ENCODE results near the gene ZNF26.
A peak's percentile ranks its signal among the peaks of the same experiment; 100 is the strongest.
"Not testable (repeated sequence)": the region's sequence is repeated elsewhere in the genome, so short reads cannot be mapped to it uniquely, and the experiment has no call there.

The ZNF26 gene, protein sequence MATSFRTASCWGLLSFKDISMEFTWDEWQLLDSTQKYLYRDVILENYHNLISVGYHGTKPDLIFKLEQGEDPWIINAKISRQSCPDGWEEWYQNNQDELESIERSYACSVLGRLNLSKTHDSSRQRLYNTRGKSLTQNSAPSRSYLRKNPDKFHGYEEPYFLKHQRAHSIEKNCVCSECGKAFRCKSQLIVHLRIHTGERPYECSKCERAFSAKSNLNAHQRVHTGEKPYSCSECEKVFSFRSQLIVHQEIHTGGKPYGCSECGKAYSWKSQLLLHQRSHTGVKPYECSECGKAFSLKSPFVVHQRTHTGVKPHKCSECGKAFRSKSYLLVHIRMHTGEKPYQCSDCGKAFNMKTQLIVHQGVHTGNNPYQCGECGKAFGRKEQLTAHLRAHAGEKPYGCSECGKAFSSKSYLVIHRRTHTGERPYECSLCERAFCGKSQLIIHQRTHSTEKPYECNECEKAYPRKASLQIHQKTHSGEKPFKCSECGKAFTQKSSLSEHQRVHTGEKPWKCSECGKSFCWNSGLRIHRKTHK

DNA sequence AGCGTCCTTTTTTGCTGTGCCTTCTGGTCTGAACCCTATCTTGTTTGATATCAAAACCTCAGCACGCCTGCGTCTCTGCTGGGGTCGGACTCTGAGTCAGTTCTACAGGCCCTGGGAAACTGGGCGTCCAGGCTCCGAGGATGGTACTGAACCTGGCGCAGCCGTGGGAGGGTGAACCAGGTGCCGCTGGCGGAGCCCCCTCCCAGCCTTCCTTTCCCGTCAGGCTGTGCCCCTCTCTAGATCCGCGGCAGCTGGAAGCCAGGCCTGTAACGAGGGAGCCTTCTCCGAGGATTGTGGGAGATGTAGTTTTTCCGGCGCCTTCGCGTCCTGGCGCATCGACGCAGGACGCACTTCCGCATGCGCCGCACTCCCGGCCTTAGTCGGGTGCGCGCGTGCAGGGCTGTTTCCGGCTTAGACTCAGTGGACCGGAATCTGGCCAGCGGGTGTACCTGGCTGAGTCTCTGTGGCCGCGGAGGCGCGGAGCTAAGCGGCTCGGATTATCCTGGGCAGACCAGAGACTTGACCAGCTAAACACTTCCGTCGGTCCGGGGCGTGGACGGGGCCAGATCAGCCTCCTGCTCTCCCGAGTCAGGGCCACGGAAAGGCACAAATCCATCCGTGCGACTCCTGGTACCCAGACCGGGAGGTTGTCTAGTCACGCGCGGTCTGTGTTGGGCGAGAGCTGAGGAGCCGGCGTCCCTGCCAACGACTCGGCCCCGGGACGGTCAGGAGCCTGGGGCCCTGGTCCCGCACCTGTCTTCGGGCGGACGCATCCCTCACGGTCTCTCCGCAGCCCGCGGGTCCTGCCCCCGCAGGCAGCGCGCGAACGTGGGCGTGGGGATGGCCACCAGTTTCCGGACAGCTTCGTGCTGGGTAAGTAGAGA, at the start of gene ZNF26:
TSS of gene ZNF26 (plus strand) at position 367 of the 884 bp plus-strand sequence. CDS start at position 841, 474 bp downstream.
- DNase-seq (ENCODE audit: low spot score), result peak; percentile 95

DNA sequence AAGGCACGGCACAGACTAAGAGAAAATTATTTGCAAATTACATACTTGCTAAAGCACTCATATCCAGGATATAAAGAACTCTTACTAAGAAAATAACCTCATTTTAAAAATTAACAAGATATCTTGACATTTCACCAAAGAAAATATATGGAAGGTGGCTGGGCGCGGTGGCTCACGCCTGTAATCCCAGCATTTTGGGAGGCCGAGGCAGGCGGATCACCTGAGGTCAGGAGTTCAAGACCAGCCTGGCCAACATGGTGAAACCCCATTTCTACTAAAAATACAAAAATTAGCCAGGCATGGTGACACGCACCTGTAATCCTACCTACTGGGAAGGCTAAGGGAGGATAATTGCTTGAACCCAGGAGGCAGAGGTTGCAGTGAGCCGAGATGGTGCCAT, 49.2 kb upstream of the ZNF26 start:
- not testable (repeated sequence) for DNase-seq (ENCODE audit: low spot score)

DNA sequence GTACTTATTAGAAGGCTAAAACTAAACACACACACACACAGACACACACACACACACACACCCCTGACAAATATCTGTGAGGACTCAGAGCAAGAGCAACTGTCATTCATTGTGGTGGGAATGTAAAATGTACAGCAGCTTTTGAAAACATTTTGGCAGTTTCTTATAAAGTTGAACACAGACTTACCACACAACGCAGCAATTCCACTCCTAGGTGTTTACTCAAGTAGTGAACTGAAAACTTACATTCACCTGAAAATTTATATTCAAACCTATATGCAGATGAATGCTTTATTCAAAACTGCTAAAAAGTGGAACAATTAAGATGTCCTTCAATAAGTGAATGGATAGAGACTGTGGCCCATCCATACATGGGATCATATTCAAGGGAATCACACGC, 48.7 kb upstream of the ZNF26 start:
- no peak for DNase-seq (ENCODE audit: low spot score)

DNA sequence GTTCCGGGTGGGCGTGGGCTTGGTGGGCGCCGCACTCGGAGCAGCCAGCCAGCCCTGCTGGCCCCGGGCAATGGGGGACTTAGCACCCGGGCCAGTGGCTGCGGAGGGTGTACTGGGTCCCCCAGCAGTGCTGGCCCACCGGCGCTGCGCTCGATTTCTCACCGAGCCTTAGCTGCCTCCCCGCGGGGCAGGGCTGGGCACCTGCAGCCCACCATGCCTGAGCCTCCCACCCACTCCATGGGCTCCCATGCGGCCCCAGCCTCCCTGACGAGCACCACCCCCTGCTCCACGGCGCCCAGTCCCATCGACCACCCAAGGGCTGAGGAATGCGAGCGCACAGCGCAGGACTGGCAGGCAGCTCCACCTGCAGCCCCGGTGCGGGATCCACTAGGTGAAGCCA, 47.4 kb upstream of the ZNF26 start:
- DNase-seq (ENCODE audit: low spot score), result not testable (repeated sequence)

DNA sequence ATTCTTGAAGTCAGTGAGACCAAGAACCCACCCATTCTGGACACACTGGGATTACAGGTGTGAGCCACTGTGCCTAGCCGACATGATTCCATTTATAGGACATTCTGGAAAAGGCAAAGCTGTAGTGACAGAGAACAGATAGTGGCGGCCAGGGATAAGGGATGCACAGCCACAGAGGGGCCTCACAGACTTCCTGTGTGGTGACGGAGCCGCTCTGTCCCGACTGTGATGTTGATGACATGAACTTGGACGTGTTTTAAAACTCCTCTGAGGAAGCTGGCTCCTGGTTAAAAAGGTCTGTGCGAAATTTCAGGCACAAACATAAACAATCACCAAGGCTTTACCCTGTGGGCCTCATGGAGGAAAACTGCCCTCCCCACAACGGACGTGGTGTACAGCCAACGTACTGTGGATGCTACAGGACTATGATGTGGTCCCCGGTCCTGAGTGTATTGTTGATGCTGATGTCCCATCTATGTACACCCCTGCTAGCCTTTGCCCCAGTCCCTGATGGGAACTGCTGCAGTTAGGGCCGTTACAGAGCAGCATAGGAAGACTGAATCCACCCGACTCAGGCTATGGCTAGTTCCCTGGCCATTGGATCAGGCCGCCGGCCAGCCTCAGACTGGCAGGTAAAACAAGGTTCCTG, 46.0 kb upstream of the ZNF26 start:
- DNase-seq (ENCODE audit: low spot score), result no peak

DNA sequence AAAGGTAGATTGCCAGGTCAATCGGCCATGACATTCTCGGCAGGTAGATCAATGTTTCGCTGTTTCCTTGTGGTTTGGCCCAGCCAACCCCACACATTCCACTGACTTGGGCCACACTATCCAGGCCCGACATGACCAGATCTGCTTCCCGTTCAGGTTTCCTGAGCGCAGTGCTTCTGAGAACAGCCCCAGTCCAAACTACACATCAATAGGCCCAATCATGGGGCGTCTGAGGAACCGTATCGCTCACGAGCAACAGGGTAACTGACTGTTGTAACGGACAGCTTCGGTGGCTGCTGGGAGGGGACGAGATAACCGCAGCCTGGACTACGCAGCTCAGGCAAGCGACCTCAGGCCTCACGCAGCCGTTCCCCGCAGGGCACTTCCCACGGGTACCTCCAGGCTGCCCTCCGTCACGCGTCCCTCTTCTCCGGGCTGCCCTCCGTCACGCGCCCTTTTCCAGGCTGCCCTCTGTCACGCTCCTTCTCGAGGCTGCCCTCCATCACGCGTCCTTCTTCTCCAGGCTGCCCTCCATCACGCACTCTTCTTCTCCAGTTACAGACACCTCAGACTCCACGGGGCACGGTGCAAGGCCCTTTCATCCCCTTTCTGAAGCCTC, 44.7 kb upstream of the ZNF26 start:
- no peak for DNase-seq (ENCODE audit: low spot score)

DNA sequence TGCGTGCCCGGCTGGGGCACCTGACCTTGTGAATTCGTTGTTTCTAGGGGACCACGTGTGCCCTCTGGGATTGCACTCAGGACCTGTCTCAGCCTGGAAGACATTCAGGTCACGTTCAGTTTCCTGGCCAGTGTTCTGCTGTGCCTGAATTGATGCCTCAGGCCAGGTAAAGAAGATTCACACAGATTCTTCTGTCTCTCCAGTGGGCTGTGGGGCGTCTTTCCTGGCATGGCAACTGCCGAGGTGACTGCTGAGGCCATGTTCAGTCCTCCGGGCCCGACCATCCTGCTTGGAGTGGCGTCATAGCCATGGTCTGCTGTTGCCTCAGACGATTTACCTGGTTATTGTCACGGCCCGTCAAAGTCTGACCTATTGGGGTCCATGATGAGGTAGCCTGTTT, 43.6 kb upstream of the ZNF26 start:
- DNase-seq (ENCODE audit: low spot score), result no peak

DNA sequence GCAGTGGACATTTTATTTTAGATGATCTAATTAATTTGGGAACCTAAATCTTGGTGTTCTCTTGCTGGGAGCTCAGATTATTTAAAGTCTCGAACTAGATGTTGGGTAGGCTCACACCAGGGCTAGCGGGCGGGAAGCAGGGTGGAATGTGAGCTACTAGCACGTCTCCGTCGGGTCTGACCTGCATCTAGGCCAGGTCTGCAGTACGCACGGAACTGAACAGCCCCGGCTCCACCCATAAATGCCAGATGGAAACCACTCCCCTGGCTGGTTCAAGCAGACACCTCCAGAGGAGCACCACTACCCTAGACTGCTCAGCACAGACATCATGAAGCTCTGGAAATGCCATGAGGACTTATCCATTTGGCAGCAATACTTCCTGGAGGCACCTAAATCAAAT, 40.4 kb upstream of the ZNF26 start:
- no peak for DNase-seq (ENCODE audit: low spot score)

DNA sequence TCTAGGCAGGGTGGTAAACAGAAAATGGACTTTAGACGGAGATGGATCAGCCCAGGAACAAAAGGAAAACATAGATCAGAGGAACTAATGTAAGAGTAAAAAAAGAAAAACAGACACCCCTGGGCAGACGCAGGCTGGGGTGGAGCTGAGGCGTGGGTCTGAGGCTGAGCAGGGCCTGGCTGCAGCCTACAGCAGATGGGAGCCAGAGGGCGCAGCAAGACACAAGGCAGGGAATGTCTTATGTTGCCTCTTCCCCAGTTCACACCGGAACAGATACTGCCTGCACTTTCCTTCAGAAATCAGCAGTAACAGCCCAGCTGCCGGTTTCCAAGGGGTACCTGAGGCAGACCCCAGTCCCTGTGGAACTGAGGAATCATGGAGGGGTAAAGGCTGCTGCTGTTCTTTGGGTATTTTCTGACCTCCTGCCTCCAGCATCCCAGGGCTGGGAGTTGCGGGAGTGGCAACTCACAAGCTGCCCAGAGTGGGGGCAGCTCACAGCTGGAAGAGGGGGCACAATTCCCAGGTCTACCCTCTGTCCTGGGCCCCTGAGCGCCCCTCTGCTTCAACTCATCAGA, 39.8 kb upstream of the ZNF26 start:
- no peak for DNase-seq (ENCODE audit: low spot score)

DNA sequence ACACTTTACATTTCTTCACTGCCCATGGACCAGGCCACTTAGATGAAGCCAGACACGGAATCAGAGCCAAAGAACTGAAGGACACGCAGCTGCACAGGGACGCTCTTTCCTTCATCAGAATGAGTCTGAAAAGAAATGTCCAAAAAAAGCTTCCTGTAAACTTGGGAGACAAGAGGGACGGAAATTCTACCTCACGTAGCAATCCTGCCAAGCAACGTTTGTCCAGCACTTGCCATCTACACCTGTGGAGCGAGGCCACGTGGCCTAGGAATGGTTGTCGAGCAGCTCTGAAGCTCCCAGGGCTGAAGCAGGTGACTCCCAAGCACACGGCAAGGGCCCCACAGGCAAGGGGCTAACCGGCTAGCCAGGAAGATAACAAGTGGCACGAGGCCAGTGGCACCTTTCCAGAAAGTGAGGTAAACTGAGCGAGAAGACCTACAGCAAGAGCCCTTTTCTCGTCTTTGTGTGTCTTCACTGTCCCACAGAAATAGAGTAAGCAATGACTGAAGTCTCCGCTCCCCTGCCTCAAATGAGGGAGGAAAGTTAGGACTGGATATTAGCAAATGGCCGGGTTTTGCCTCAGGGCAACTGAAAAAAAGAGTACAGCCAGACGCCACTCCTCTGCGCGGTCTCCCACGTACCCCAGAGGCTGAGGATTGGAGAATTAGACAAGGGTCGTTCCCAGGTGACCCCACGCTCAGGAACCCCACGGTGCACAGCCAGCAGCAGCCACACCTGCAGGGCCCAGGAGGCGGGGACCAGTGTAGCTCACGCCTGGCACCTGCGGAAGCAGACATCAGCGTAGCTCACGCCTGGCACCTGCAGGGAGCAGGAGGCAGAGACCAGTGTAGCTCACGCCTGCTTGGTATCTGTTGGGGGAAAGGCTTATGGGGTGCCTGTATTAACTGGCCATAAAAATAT, 37.8 kb upstream of the ZNF26 start:
- no peak for DNase-seq (ENCODE audit: low spot score)

DNA sequence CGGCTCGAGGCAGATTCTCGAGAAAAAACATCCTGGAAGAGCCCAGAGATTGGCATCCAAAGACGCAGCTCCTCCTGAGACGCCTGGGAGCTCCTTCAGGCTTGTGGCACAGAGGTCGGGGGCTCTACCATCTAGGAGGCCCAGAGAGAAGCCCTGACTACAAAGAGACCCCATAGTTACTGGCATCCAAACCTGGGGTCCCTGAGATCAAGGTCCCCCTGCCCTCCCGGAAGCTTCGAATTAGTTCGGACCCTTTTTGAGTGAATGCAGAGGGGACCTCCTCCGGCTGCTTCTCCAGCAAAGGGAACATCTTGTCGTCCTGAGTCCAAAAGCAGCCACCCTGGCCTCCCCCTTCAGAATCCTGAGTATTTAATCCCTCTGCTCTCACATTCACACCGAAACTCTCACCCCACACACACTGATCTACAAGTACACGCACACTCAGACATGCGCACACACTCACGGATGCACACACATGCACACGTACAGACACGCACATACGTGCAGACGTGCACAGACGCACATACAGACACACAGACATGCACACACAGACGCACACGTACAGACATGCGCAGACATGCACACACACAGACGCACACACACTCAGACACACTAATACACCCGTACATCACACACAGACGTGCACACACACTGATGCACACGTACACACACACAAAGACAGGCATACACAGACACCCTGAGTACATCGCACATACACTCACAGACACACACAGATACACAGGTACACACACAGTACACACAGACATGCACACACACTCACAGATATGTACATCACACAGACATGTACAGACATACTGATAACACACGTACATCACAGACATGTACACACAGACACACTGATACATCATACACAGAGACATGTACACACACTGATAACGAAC, 36.0 kb upstream of the ZNF26 start:
- no peak for DNase-seq (ENCODE audit: low spot score)

DNA sequence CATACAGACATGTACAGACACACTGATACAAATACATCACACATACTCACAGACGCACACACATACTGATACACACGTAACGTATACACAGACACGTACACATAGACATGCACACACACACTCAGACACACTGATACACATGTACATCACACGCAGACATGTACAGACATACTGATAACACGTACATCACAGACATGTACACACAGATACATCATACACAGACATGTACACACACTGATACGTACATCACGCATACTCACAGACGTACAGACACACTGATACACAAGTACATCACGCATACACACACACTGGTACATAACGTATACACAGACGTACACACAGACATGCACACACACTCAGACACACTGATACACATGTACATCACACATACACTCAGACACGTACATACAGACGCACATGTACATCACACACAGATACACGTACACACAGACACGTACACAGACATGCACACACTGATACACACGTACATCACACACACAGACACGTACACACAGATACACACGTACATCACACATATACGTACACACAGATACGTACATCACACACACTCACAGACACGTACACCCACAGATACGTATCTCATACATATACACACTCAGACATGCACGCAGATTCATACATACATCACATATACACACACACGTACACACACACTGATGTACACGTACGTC, 35.2 kb upstream of the ZNF26 start:
- DNase-seq (ENCODE audit: low spot score), result no peak

DNA sequence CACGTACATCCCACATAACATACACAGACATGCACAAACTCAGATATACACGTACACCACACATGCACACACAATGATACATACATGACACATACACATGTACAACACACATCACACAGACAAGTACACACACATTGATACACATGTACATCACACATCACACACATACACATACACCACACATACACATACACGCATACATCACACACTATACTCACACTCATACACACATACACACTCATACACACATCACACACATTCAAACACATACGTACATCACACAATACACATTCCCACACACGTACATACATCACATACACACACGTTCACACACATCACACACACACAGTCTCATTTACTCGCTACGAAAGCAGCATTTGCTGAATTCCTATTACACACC, 34.5 kb upstream of the ZNF26 start:
- no peak for DNase-seq (ENCODE audit: low spot score)

DNA sequence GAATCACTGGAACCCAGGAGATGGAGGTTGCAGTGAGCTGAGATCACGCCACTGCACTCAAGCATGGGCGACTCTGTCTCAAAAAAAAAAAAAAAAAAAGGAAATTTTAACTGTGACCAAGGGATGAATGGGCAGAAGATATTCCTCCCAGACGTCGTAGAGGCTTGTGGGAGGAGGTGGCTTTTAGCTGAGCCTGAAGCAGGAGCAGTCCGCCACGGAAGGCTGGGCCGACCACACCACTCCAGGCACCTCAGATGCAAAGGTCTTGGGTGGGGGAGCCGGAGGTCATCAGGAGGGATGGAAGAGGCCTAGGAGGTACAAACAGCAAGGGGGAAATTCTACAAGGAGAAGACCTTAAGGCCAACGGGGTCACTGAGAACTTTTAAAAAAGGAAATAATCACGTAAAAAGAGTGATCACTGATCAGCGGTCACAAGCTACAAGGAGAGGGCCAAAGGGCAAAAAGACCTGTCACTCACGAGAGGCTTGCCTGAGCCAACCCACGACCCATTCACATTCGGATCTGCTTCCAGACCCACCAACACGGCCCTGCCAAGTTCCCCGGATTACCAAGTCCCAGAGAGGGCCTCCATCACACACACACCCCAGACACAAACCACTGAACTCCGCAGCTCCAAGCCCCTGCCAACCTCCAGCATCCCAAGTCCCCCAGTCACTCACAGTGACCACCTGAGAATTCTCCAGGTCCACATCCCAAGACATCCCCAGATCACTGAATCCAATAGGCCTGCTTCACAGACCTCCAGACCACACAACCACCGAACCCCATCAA, 33.6 kb upstream of the ZNF26 start:
- DNase-seq (ENCODE audit: low spot score), result no peak

DNA sequence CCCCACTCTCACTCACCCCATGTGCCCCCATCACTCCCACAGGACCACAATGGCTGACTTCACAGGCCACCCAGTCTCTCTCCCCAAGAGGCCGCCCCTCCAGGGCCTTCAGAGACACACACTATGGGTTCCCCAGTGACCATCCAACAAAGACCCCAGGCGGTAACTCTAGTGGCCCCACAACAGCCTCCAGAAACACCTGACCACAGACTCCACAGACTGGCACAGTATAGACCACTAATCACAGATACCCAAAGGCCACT, 33.1 kb upstream of the ZNF26 start:
- DNase-seq (ENCODE audit: low spot score), result no peak

DNA sequence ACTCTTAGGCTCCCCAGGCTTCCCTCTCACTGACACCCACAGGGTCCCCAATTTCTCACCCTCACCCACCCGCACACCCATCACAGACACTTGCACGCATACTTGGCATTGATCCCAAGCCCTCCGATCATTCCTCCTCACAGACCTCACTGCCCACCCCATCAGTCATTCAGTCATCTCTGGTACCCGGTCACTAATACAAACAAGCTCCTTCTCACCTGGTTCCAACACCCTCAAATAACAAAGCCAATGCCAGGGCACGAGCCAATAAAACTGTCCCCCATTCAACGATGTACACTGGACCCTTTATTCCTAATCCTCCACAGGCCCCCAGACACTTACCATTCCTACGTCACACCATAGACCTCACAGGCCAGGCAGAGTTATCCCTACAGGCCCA, 32.4 kb upstream of the ZNF26 start:
- DNase-seq (ENCODE audit: low spot score), result no peak

DNA sequence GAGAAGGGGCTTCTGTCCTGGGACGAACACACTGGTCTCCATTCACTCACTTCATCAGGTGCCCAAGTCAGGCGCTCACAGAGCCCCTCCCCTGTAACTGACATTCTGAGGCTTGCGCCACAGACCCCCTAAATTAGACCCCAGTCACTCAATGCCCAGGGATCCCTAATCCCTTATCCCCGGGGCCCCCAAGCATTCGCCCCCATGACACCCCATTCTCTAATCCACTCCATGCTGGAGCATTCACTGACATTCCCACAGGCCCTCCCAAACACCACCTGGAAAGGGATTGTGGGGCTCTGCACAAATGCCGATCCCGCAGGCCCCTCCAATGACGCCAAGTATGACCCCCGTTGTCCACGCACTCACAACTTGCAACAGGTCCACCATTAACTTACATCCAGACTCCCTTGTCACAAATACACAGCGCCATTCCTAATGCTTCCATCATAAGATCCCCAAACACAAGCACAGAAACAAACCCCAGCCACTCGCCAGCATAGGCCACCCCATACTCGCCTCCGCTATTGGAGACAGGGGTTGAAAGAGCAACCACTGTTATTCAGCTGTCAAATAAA, 31.6 kb upstream of the ZNF26 start:
- no peak for DNase-seq (ENCODE audit: low spot score)
